ENCODE measurements around the gene CYP27A1. TPM values are rescaled to one million over a fixed set of nuclear protein-coding genes. Genes with fewer than 3 reads are reported as not detected.

Gene CYP27A1
- total RNA-seq, 6 experiments from 2014 or later = 209 to 463 (median 238) TPM

GRCh38 chr2:218777276-218777990, 4.5 kb upstream of the CYP27A1 start:
- peaks cover 0 to 5% (median 0%) of the 10 kb centered on the region in 4 donors for H3K4me1 ChIP-seq
- H3K36me3 ChIP-seq = no peaks in the 10 kb centered on the region
- DNase-seq (no peak), ATAC-seq (no peak)
- no peaks in the 10 kb centered on the region for H3K27me3 ChIP-seq
- H3K9me3 ChIP-seq = no peaks in the 10 kb centered on the region
- TF ChIP-seq CTCF (IDR thresholded peaks at IDR 0.05) = no peak
- TF ChIP-seq POLR2A (IDR thresholded peaks at IDR 0.05) = no peak
- no peak overlapping the region for H3K4me3 ChIP-seq
- WGBS (ENCODE audit: insufficient coverage, low coverage, low lambda C conversion rate, missing lambda C conversion rate) = 97% methylated on average over 8 of the region's 9 CpGs
- no peak overlapping the region for H3K27ac ChIP-seq
- intact Hi-C loops (cut with DNase I) = no loop called here

- no peaks in the 10 kb centered on the region for H3K36me3 ChIP-seq
- H3K27ac ChIP-seq = no peak overlapping the region
- no peak for ATAC-seq
- WGBS (ENCODE audit: insufficient coverage, low coverage, low lambda C conversion rate, missing lambda C conversion rate) = 85% methylated on average over 2 of the region's 2 CpGs
- peaks cover 0 to 15% (median 0%) of the 10 kb centered on the region in 4 donors for H3K4me1 ChIP-seq
- DNase-seq = no peak
- H3K27me3 ChIP-seq = no peaks in the 10 kb centered on the region
- no peaks in the 10 kb centered on the region for H3K9me3 ChIP-seq
- intact Hi-C loops (cut with DNase I) = no loop called here
- no peak for TF ChIP-seq CTCF (IDR thresholded peaks at IDR 0.05)
- no peak for TF ChIP-seq POLR2A (IDR thresholded peaks at IDR 0.05)
- H3K4me3 ChIP-seq = no peak overlapping the region
Observed at GRCh38 chr2:218780046-218780445, 1.9 kb upstream of the CYP27A1 start.

- H3K27ac ChIP-seq = peak overlapping the region; percentile 87 to 97 (median 94)
- TF ChIP-seq CTCF (IDR thresholded peaks at IDR 0.05) (no peak), POLR2A (IDR thresholded peaks at IDR 0.05) (peak; percentile 9)
- no peak for DNase-seq
- H3K27me3 ChIP-seq = no peaks in the 10 kb centered on the region
- peaks cover 0 to 25% (median 4%) of the 10 kb centered on the region in 4 donors for H3K4me1 ChIP-seq
- no peaks in the 10 kb centered on the region for H3K36me3 ChIP-seq
- H3K9me3 ChIP-seq = no peaks in the 10 kb centered on the region
- intact Hi-C loops (cut with DNase I) = no loop called here
- H3K4me3 ChIP-seq = peak overlapping the region; percentile 60 to 87 (median 84)
- peak; percentile 39 to 46 (median 41) for ATAC-seq
- 14% methylated on average over 15 of the region's 15 CpGs for WGBS (ENCODE audit: insufficient coverage, low coverage, low lambda C conversion rate, missing lambda C conversion rate)
Observed at GRCh38 chr2:218780851-218781690, 876 bp upstream of the CYP27A1 start.

- 4% methylated on average over 6 of the region's 6 CpGs for WGBS (ENCODE audit: insufficient coverage, low coverage, low lambda C conversion rate, missing lambda C conversion rate)
- peaks cover 0 to 34% (median 6%) of the 10 kb centered on the region in 4 donors for H3K4me1 ChIP-seq
- intact Hi-C loops (cut with DNase I) = no loop called here
- ATAC-seq (peak; percentile 42 to 58 (median 53)), DNase-seq (peak in 1 of 3 donors; percentile 56)
- H3K9me3 ChIP-seq = no peaks in the 10 kb centered on the region
- no peaks in the 10 kb centered on the region for H3K36me3 ChIP-seq
- peak overlapping the region; percentile 60 to 87 (median 84) for H3K4me3 ChIP-seq
- H3K27me3 ChIP-seq = no peaks in the 10 kb centered on the region
- TF ChIP-seq CTCF (IDR thresholded peaks at IDR 0.05) = no peak
- TF ChIP-seq POLR2A (IDR thresholded peaks at IDR 0.05) = no peak
- peak overlapping the region; percentile 87 to 97 (median 94) for H3K27ac ChIP-seq
Observed at GRCh38 chr2:218782528-218782844, 539 bp downstream of the CYP27A1 start.
